GM18867 (cell line): ENCODE data around the gene PEPD.

Source experiments
- ATAC-seq: cut with Tn5 transposase; IDR thresholded peaks from one replicate; pipeline ENCODE4 v1.9.1; 2021; ENCODE audit warnings: mild to moderate bottlenecking, moderate library complexity; ENCODE audit not compliant: unreplicated experiment

Gene PEPD

DNA sequence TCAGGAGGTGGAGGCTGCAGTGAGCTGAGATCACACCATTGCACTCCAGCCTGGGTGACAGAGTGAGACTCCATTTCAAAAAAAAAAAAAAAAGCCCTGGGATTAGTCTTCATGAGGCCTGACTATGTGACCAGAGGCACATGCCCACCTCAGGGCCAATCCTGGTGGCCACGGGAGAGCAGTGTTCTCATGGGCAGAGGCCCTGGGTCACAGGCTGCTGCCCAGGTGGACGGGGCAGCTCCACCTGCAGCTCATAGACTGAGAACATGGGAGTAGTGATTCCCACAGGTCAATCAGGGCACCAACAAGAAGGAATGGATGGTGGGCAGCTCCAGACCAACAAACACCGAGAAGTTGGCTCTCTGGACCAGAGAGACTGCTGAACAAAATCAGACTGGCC, 26.1 kb upstream of the PEPD start:
- ATAC-seq: no peak

GRCh38 chr19:33546656-33547055, 25.1 kb upstream of the PEPD start:
- no peak for ATAC-seq

DNA sequence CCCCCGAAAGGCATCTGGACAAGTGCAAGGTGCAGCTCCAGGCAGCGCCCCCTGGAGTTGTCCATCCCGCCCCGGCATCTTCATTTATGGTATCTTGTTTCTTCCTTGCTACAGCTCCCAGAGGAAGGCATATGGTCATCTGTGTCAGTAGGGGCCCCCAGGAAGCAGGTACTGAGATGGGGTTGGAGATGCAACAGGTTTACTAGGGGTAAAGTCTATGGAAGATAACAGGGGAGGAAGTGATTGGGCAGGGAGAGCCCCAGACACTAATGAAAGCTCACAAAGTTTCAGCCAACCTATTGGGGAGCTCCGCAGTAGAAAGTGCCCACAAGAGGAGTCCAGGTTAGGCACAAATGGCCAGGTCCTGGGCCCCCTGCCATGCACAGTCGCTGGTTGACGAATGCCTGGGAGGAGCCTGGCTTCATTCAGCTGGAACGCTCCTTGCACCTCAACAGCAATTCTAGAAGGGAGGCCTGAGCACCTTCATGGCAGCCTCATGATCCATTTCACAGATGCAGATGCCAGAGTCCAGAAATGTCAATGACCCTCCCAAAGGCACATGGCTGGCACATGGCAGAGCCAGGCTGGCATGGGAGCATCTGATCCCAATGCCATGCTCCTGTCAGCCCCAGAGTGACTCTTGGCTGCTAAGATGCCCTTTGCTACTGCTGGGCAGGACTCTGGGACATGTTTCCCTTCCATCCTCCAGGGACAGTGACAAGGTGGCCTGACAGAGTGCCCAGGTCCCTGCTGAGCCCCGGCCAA, 23.8 kb upstream of the PEPD start:
- ATAC-seq: no peak

DNA sequence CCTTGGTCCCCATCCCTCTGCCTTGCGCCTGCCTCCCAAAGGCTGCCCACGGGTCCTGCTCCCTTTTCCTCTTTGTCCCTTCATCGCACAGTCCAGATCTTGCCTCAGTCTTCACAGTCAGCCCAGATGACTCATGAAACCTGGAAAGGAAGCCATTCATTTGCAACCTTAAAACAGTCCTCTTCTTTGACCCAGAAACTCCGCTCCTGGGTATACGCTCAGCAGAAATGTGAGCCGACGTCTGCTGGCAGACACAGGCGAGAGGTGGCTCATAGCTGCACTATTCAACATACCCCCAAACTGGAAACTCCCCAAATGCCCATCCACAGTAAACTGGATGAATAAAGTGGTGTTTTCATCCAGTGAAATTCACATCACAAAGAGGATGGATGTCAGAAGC, 13.6 kb upstream of the PEPD start:
- no peak for ATAC-seq

DNA sequence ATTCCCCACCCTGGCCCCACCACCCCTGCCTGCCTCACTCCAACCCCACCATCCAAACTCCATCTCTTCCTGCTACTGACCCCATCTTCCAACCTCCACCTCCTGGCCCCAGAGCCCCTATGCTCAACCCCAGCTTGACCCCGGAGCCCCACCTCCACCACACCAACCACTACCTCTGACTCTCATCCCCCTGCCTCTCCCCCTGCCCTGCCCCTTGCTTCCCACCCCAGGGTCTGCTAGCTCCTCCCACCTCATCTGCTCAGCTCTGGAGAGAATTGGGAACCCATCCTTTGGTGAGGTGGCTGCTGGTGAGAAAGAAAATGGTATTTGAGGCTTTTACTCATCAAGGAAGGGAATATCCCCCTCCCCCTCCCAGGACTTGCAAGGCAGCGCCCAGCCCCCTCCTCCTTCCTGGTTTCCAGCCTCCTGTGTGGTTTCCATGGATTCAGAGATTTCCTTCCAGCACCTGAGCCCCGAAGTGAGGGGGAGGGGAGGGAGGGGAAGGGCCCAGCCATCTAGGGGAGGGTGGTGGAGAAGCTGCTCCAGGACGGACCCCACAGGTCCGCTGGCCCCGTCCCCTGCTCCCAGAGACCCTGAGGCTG, 11.4 kb upstream of the PEPD start:
- no peak for ATAC-seq

- ATAC-seq: no peak
These were observed 9.3 kb upstream of the PEPD start for GRCh38 chr19:33530842-33531241.

DNA sequence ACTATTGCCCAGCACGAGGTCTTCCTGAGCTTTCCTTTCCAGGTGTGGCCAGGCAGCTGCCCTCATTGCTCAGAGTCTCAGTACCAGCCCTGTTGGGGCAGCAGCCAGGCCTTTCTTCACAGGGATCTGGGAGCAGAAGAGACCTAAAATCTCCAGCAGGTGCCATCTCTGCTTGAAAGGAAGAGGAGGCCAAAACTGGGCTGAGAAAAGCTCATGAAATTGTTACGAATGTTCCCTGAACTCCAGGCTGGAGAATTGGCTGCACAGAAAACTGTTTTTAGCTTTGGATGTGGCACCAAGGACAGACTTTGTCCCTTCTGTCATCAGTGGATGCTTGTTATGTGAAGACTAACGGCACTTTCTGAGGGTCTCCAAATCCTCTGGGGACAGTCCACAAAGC, 8.7 kb upstream of the PEPD start:
- ATAC-seq: no peak

DNA sequence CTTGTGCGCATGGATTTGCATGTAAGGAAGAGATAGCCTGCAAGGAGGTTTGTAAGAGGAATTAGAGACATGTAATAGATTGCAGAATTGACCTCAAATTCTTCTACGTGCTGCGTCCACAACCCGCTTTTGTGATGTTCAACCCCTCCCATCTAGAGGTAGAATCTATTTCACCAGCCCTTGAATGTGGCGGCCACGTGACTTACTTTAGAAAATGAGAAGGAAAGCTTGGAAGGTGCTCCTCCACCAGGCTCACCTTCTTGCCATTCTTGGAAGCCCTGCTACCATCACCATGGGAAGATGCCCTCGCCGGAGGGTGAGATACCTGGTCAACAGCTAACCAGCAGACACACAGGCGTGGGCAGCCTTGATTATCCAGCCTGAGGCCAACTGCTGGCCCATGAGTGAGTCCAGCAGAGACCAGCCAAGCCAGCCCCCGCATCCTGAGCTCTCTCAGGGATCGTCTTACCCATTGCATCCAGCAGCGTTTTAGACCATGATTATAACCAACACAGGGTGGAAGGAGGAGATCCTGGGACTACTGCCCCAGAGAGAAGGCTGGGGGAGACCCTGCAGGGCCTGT, 7.6 kb upstream of the PEPD start:
- no peak for ATAC-seq

DNA sequence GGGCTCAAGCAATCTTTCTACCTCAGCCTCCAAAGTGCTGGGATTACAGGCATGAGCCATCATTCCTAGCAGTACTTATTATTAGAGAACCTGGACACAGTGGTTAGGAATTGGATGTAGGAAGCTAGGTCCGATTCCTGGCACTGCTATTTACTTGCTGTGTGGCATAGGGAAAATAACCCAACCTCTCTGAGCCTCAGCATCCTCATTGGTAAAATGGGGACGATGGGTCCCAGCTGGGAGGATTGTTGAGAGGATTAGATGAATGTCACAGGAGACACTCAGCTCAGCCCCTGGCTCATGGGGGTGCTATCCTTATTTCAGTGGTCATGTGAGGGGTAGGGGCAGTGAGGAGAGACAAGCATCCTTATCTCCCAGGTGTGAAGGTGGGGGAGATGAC, 6.8 kb upstream of the PEPD start:
- no peak for ATAC-seq

- no peak for ATAC-seq
These were observed 5.5 kb upstream of the PEPD start for GRCh38 chr19:33527125-33527524.

- no peak for ATAC-seq
These were observed 2.6 kb upstream of the PEPD start for GRCh38 chr19:33524024-33524664.

- no peak for ATAC-seq
These were observed 1.6 kb upstream of the PEPD start for GRCh38 chr19:33523167-33523566.

DNA sequence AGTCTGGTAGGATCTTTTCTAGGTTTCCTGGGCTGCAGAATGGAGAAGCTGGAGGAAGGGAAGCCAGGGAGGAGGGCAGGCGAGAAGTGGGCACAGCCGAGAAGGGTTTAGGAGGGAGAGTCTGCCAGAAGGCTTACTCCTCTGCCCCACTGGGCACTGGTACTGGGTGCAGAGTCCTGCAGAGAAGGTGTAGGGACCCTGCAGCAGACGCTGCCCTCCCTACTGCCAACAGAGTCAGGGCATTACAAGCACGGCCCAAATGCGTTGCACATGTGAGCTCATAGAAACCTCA, 726 bp upstream of the PEPD start:
- ATAC-seq: no peak

DNA sequence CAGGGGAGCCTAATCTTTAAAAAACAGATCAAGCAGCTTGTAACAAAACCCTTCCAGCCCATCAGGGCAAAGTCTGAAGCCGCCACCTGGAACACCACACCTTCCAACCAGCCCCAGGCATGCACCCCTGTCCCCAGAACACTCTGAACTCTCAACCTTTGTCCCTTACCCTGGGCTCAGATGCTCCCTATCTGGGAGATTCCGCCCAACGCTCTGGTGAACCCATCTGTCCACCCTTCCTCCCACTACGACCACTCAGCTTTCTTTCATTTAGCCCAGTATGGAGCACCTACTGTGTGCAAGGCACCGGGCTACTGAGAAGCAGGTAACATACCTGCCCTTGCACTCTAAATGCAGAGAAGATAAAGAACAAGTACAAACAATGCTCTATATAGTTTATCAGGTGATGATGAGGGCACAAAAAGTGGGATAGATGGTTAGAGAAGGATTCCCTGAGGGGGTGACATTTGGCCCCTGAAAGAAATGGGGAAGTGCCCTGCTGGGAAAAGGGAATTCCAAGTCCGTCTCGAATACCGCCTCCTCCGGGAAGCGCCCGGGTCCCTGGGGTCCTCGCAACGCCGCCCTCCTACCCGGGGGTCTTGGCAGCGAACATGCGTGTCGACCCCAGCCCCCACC, 629 bp downstream of the PEPD start:
- ATAC-seq: no peak

DNA sequence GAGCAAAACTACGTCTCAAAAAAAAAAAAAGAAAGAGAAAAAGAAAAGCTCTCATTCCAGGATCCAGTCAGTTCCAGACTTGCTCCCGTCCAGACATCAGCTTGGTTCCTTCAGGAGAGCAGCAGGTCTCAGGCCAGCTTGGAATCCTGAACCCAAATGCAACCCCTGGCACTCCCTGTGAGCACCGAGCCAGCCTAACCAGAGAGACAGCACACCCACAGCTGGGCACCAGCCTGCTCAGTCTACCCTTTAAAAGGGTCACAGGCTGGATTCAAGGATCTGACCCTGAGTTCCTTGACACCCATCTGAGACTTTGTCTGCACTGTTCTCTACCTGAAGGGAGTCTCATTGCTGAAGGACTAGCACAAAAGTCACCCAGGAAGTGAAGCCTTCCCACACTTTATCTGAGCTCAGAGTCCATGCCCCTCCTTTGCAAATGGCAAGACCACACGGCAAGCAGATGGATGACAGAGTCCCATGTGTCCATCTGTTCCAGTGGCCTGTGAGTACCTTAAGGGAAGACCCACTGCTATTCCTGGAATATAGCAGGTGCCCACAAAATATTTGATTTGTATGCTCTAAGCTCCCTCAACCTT, 1.4 kb downstream of the PEPD start:
- no peak for ATAC-seq

GRCh38 chr19:33519416-33519815, 2.2 kb downstream of the PEPD start:
- no peak for ATAC-seq

DNA sequence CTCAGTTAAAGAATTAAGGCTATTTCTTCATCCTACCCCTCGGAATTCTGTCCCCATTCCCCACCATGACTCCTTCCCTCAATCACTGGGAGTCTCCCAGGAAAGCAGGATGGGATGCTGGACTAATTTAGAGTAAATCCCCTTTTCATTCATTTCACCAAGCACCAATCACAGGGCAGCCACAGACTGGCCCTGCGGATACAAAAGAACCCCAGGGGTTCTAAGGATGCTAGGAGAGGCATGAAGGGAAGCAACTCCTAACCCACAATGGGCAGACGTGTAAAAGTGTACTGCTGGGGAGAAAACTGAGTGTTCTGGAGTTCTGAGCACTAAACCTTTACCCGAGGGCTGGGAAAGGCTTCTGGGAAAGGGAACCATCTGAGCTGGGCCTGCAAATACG, 3.0 kb downstream of the PEPD start:
- ATAC-seq: no peak

GRCh38 chr19:33517922-33518321, 3.7 kb downstream of the PEPD start:
- no peak for ATAC-seq

DNA sequence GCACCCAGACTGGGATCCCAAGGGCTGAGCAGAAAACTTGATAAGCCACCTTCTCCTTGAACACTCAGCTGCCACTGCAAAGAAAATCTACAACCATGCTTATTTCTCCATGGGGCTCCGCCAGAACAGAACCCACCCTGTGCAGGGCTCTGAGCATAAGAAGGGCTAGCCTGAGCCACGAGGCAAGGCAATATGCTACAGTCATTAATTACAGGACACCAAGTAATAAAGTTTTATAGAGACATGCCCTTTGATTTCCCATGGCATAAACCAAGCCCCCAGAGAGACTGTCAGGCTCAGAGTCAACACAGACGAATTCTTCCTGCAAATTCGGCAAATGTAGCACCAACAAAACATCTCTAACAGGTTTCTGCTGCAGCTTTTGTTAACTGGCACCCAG, 5.7 kb downstream of the PEPD start:
- no peak for ATAC-seq

DNA sequence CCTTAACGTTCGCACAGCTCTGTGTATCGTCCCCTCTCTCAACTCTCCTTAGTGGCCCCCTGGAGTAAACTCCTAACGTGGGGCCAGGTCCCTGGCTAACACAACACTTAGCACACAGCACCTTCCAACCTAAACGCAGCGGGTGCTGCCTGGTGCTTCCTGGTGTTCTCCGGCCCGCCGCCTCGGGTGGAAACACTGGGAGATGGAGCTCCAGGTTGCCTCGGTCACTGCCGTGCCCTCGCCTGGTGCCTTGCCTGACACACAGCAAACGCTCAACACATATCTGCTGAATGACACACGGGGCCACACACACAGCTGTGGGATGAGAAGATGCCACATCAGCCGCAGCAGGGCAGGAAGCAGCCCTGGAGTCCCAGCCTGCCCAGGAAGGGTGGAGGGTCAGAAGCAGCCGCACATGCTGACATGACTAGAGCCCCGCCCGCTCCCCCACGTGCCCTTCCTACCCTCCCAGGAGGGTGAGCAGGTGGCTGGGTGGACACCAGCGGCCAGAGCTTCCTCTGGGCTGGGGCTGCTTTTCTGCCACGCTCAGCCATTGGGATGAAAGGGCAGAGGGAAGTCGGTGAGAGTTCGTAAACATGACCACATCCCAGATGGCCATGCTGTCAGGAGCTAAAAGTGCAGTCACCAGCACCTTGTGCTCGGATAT, 6.6 kb downstream of the PEPD start:
- no peak for ATAC-seq

DNA sequence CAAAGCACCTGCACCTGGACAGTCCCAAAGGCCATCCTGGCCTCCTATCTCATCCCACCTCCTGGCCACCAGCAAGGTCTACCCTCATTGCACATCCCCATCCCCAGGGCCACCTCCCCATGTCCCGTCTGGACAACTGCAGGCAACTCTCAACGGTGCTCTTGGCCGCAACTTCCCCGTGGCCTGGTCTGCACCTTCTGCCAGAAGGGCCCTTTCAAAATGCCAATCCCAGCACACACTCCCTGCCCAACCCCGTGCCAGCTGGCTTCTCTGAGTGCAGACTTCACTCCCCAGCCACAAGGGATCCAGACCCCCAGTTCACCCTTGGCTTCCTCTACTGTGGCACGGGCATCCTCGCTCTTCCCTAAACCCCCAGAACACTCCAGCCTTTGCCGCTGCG, 8.2 kb downstream of the PEPD start:
- ATAC-seq: no peak
